Measurements from ENCODE around the gene LAMA4. TPM values are rescaled to one million over a fixed set of nuclear protein-coding genes. Genes with fewer than 3 reads are reported as not detected.

LAMA4 gene
- total RNA-seq, 5 donors from 2014 or later (not counting 1 experiment from before 2014, with no cell fraction given): 0.25 to 0.85 (median 0.56) TPM; not detected in 2

DNA sequence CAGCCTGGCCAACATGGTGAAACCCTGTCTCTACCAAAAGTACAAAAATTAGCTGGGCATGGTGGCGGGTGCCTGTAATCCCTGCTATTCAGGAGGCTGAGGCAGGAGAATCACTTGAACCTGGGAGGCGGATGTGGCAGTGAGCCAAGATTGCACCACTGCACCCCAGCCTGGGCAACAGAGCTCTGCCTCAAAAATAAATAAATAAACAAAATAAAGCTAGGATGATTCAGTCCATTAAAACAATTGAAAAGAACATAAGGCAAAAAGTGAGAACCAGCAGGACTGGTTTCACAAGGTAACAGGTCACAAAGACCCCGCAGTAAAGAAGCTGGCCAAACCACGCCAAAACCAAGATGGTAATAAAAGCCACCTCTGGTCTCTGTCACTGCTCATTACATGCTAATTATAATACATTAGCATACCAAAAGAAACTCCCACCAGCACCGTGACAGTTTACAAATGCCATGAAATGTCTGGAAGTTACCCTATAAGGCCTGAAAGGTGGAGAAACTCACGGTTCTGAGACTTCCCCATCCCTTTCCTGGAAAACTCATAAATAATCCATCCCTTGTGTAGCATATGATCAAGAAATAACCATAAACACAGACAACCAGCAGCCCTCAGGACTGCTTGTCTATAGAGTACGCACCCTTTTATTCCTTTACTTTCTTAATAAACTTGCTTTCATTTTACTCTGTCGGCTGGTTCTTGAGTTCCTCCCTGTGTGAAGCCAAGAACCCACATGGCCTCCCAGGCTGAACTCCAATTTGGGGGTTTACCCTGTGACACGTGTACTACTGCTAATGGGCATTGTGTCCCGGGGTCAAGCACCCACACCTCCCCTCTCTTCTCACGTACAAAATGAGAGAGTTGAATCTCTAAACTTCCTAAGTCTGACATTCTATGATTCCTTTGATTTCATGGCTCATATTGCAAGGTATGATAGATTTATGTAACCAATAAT, 10.2 kb downstream of the LAMA4 start:
- Histone ChIP-seq H3K27ac (ENCODE audit: low read length) (no peak overlapping the region), H3K4me3 (ENCODE audit: control insufficient read depth in 1 of 2, extremely low read depth in 1 of 2, low read length in 1 of 2) (no peak overlapping the region), H3K27me3 (replicated peaks in 1 of 2; ENCODE audit: control insufficient read depth in 2 of 2, extremely low read depth in 1 of 2, insufficient read depth in 2 of 2, low read length in 1 of 2) (peaks cover 0 to 3% of the 10 kb centered on the region in 2 experiments), H3K4me1 (ENCODE audit: control insufficient read depth in 1 of 2, extremely low read depth in 1 of 2, insufficient read depth in 2 of 2, low read length in 2 of 2) (peaks cover 0 to 5% of the 10 kb centered on the region in 2 experiments), H3K36me3 (ENCODE audit: control insufficient read depth in 2 of 2, extremely low read depth in 1 of 2, insufficient read depth in 1 of 2, low read length in 1 of 2) (no peaks in the 10 kb centered on the region), H3K9me3 (no peaks in the 10 kb centered on the region)
- DNase-seq (no peak), ATAC-seq (replicated peaks in 1 of 4) (no peak)
- no peaks in the 10 kb centered on the region for H3K36me3 Mint-ChIP-seq
- no peak overlapping the region for H3K27ac Mint-ChIP-seq
- ChIA-PET POLR2A (no interaction called here), CTCF (no interaction called here)
- H3K9me3 Mint-ChIP-seq: no peaks in the 10 kb centered on the region
- H3K4me3 Mint-ChIP-seq: no peak overlapping the region
- 84% methylated on average over 4 of the region's 11 CpGs for WGBS (ENCODE audit: insufficient coverage)
- H3K4me1 Mint-ChIP-seq: peaks cover 12 to 16% (median 14%) of the 10 kb centered on the region in 3 donors
- peaks cover 8 to 9% of the 10 kb centered on the region in 2 donors for H3K27me3 Mint-ChIP-seq

DNA sequence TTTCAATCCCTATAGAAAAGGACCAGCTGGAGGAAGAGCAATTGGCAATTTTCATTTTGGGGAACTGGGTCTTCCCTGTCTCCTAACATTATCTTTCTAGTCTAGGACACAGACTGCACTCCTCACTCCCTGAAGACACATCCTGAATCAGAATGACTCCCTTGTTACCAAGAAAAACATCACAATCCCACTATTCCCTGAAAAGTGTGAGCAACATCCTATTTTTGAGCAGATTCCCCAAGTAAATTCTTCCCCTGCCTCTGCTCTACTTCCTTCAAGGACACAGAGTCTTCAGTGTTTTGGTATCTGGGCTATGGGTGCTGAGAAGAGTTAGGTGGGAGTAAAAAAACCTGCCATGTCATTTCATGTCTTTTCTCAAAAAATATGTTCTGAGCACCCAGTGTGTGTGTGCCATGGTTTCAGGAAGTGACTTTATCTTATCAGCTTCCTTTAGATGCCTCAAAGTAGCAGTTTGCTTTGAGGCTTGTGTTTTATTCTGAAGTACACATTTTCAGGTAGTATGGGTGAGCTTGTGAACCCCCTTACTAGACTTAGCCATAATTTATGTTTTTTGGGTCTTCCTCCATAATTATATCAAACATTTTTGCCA, 12.4 kb downstream of the LAMA4 start:
- Mint-ChIP-seq H3K9me3 (no peaks in the 10 kb centered on the region), H3K4me3 (no peak overlapping the region), H3K27me3 (peaks cover 3 to 10% of the 10 kb centered on the region in 2 donors), H3K36me3 (no peaks in the 10 kb centered on the region), H3K4me1 (peaks cover 12 to 16% (median 14%) of the 10 kb centered on the region in 3 donors), H3K27ac (no peak overlapping the region)
- Histone ChIP-seq H3K27me3 (replicated peaks in 1 of 2; ENCODE audit: control insufficient read depth in 2 of 2, extremely low read depth in 1 of 2, insufficient read depth in 2 of 2, low read length in 1 of 2) (peaks cover 0 to 3% of the 10 kb centered on the region in 2 experiments), H3K36me3 (ENCODE audit: control insufficient read depth in 2 of 2, extremely low read depth in 1 of 2, insufficient read depth in 1 of 2, low read length in 1 of 2) (no peaks in the 10 kb centered on the region), H3K27ac (ENCODE audit: low read length) (no peak overlapping the region), H3K4me1 (ENCODE audit: control insufficient read depth in 1 of 2, extremely low read depth in 1 of 2, insufficient read depth in 2 of 2, low read length in 2 of 2) (peaks cover 0 to 5% of the 10 kb centered on the region in 2 experiments), H3K9me3 (no peaks in the 10 kb centered on the region), H3K4me3 (ENCODE audit: control insufficient read depth in 1 of 2, extremely low read depth in 1 of 2, low read length in 1 of 2) (no peak overlapping the region)
- CTCF ChIA-PET: interaction anchor here in 1 of 2 donors (0.6 to 0.9 kb wide), 2 partner anchors 9 to 12 kb away, joined by 3 read pairs; no protein-coding TSS in a partner anchor
- ATAC-seq (replicated peaks in 1 of 4): no peak
- DNase-seq: no peak
- POLR2A ChIA-PET: no interaction called here

DNA sequence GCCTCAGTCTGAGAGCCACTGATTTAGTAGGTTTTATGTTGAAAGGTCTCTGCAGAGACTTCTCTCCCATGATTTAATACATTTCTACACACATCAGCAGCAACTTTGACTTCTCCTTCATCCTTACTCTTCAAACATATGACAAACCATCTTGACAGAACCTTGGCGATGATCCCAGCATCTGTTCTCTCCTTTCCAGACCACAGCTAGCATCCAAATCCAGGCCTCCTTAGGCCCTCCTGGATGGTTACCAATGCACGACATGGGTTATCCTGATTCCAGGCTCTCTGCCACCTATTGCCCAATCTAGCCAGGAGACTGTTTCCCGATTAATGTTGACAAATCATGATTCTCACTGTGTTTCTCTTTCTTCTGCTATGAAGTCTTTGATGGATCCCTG, 16.8 kb downstream of the LAMA4 start:
- Mint-ChIP-seq H3K4me1 (peaks cover 11 to 15% (median 12%) of the 10 kb centered on the region in 3 donors), H3K4me3 (no peak overlapping the region), H3K27ac (no peak overlapping the region), H3K36me3 (no peaks in the 10 kb centered on the region), H3K9me3 (no peaks in the 10 kb centered on the region), H3K27me3 (peaks cover 13 to 20% of the 10 kb centered on the region in 2 donors)
- H3K4me1 ChIP-seq (ENCODE audit: control insufficient read depth in 1 of 2, extremely low read depth in 1 of 2, insufficient read depth in 2 of 2, low read length in 2 of 2): peaks cover 0 to 2% of the 10 kb centered on the region in 2 experiments
- DNase-seq: no peak
- no peak for ATAC-seq (replicated peaks in 1 of 4)
- ChIA-PET POLR2A (no interaction called here), CTCF (no interaction called here)
- WGBS (ENCODE audit: insufficient coverage): 91% methylated on average over 3 of the region's 3 CpGs
- no peak overlapping the region for H3K27ac ChIP-seq (ENCODE audit: low read length)
- H3K9me3 ChIP-seq: no peaks in the 10 kb centered on the region
- H3K36me3 ChIP-seq (ENCODE audit: control insufficient read depth in 2 of 2, extremely low read depth in 1 of 2, insufficient read depth in 1 of 2, low read length in 1 of 2): no peaks in the 10 kb centered on the region
- H3K4me3 ChIP-seq (ENCODE audit: control insufficient read depth in 1 of 2, extremely low read depth in 1 of 2, low read length in 1 of 2): no peak overlapping the region
- H3K27me3 ChIP-seq (replicated peaks in 1 of 2; ENCODE audit: control insufficient read depth in 2 of 2, extremely low read depth in 1 of 2, insufficient read depth in 2 of 2, low read length in 1 of 2): no peaks in the 10 kb centered on the region

DNA sequence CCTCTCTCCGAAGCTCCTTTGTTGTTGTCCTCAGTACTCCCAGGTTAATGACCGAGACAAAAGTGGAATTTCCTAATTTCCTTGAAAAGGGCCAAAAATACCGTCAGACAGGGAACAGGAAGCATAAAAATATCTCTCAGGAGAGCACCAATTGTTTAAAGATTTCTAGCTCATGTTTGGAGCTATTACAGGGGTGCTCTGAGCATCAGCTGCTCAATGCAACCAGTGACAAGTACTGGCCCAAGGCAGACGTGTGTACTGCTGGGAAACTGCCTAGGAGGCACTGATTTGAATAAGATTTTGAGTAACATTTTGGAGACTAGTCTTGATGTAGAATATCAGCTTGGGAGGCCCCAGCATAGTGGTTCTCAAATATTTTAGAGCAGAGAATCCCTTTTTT, 17.3 kb downstream of the LAMA4 start:
- Mint-ChIP-seq H3K4me3 (no peak overlapping the region), H3K9me3 (no peaks in the 10 kb centered on the region), H3K27ac (no peak overlapping the region), H3K36me3 (no peaks in the 10 kb centered on the region), H3K27me3 (peaks cover 13 to 20% of the 10 kb centered on the region in 2 donors), H3K4me1 (peaks cover 6 to 9% (median 6%) of the 10 kb centered on the region in 3 donors)
- ChIA-PET POLR2A (no interaction called here), CTCF (no interaction called here)
- DNase-seq: no peak
- no peak overlapping the region for H3K27ac ChIP-seq (ENCODE audit: low read length)
- H3K36me3 ChIP-seq (ENCODE audit: control insufficient read depth in 2 of 2, extremely low read depth in 1 of 2, insufficient read depth in 1 of 2, low read length in 1 of 2): no peaks in the 10 kb centered on the region
- ATAC-seq (replicated peaks in 1 of 4): no peak
- no peaks in the 10 kb centered on the region for H3K27me3 ChIP-seq (replicated peaks in 1 of 2; ENCODE audit: control insufficient read depth in 2 of 2, extremely low read depth in 1 of 2, insufficient read depth in 2 of 2, low read length in 1 of 2)
- H3K4me3 ChIP-seq (ENCODE audit: control insufficient read depth in 1 of 2, extremely low read depth in 1 of 2, low read length in 1 of 2): no peak overlapping the region
- H3K4me1 ChIP-seq (ENCODE audit: control insufficient read depth in 1 of 2, extremely low read depth in 1 of 2, insufficient read depth in 2 of 2, low read length in 2 of 2): no peaks in the 10 kb centered on the region
- no peaks in the 10 kb centered on the region for H3K9me3 ChIP-seq
- WGBS (ENCODE audit: insufficient coverage): 63% methylated on average over 2 of the region's 4 CpGs

DNA sequence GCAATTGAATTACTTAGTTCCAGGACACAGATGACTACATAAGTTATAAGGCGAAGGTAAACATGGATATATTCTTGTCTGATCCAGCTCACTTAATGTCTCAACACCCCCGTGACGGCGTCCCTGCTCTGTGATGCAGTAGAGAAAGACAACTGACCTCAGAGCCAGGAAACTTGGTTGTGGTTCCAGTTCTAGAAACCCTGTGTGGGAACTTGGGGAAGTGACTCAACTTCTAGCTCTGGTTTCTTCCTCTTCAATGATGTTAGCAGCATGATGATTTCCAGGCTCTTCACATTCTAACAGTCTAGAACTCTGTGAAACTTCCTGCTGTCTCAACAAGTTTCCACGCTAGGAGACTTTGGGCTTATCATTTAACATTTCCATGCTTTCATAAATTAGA, 18.4 kb downstream of the LAMA4 start:
- H3K27ac ChIP-seq (ENCODE audit: low read length): no peak overlapping the region
- no peaks in the 10 kb centered on the region for H3K9me3 Mint-ChIP-seq
- H3K27me3 ChIP-seq (replicated peaks in 1 of 2; ENCODE audit: control insufficient read depth in 2 of 2, extremely low read depth in 1 of 2, insufficient read depth in 2 of 2, low read length in 1 of 2): no peaks in the 10 kb centered on the region
- ATAC-seq (replicated peaks in 1 of 4): no peak
- no peaks in the 10 kb centered on the region for H3K36me3 Mint-ChIP-seq
- peaks cover 13 to 20% of the 10 kb centered on the region in 2 donors for H3K27me3 Mint-ChIP-seq
- H3K9me3 ChIP-seq: no peaks in the 10 kb centered on the region
- H3K36me3 ChIP-seq (ENCODE audit: control insufficient read depth in 2 of 2, extremely low read depth in 1 of 2, insufficient read depth in 1 of 2, low read length in 1 of 2): no peaks in the 10 kb centered on the region
- WGBS (ENCODE audit: insufficient coverage): 33% methylated on average over 3 of the region's 5 CpGs
- peak in 15 of 35 experiments; percentile 0 to 31 (median 12) for DNase-seq
- H3K4me3 ChIP-seq (ENCODE audit: control insufficient read depth in 1 of 2, extremely low read depth in 1 of 2, low read length in 1 of 2): no peak overlapping the region
- CTCF ChIA-PET: interaction anchor here in 1 of 2 donors (0.6 to 0.7 kb wide), 2 partner anchors 16 to 227 kb away, joined by 3 read pairs; no protein-coding TSS in a partner anchor
- POLR2A ChIA-PET: no interaction called here
- H3K4me3 Mint-ChIP-seq: no peak overlapping the region
- H3K4me1 ChIP-seq (ENCODE audit: control insufficient read depth in 1 of 2, extremely low read depth in 1 of 2, insufficient read depth in 2 of 2, low read length in 2 of 2): no peaks in the 10 kb centered on the region
- H3K27ac Mint-ChIP-seq: no peak overlapping the region
- peaks cover 0 to 6% (median 0%) of the 10 kb centered on the region in 3 donors for H3K4me1 Mint-ChIP-seq

DNA sequence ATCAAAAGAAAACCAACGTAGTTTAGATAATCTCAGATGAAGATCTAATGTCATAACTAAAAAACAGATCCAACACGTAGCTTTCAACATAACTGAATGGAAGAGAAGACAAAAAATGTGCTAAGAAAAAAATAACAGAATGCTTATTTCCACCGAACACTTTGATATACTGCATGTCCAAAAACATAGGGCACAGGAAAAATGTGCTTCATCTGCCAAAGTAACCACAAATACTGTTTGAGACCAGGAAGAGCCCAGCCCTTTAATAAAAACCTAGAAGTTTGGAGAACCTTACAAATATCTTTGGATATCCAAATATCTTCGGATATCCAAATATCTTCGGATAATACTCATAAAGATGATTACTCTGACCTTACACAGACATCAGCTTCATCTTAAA, 19.8 kb downstream of the LAMA4 start:
- Histone ChIP-seq H3K27me3 (replicated peaks in 1 of 2; ENCODE audit: control insufficient read depth in 2 of 2, extremely low read depth in 1 of 2, insufficient read depth in 2 of 2, low read length in 1 of 2) (no peaks in the 10 kb centered on the region), H3K9me3 (no peaks in the 10 kb centered on the region), H3K36me3 (ENCODE audit: control insufficient read depth in 2 of 2, extremely low read depth in 1 of 2, insufficient read depth in 1 of 2, low read length in 1 of 2) (no peaks in the 10 kb centered on the region), H3K4me3 (ENCODE audit: control insufficient read depth in 1 of 2, extremely low read depth in 1 of 2, low read length in 1 of 2) (no peak overlapping the region), H3K4me1 (ENCODE audit: control insufficient read depth in 1 of 2, extremely low read depth in 1 of 2, insufficient read depth in 2 of 2, low read length in 2 of 2) (no peaks in the 10 kb centered on the region), H3K27ac (ENCODE audit: low read length) (no peak overlapping the region)
- no CpG with 5 or more reads among the region's 5 CpGs for WGBS (ENCODE audit: insufficient coverage)
- POLR2A ChIA-PET: no interaction called here
- DNase-seq (no peak), ATAC-seq (replicated peaks in 1 of 4) (no peak)
- Mint-ChIP-seq H3K4me3 (no peak overlapping the region), H3K9me3 (no peaks in the 10 kb centered on the region), H3K27me3 (peaks cover 13 to 20% of the 10 kb centered on the region in 2 donors), H3K27ac (no peak overlapping the region), H3K4me1 (peaks cover 0 to 6% (median 0%) of the 10 kb centered on the region in 3 donors), H3K36me3 (no peaks in the 10 kb centered on the region)
- CTCF ChIA-PET: interaction anchor here in 1 of 2 donors (1.3 kb wide), 1 partner anchor 19 kb away, joined by 3 read pairs; the partner anchor contains the start of gene LAMA4
